ENCODE data around the gene COG2. TPM values are rescaled to one million over a fixed set of nuclear protein-coding genes. Genes with fewer than 3 reads are reported as not detected.

The COG2 gene
- total and polyA plus RNA-seq, 2 of the 13 experiments (the other 11 are each of a cell fraction or from before 2014, with no cell fraction given) = 16.8 to 36.3 TPM

DNA sequence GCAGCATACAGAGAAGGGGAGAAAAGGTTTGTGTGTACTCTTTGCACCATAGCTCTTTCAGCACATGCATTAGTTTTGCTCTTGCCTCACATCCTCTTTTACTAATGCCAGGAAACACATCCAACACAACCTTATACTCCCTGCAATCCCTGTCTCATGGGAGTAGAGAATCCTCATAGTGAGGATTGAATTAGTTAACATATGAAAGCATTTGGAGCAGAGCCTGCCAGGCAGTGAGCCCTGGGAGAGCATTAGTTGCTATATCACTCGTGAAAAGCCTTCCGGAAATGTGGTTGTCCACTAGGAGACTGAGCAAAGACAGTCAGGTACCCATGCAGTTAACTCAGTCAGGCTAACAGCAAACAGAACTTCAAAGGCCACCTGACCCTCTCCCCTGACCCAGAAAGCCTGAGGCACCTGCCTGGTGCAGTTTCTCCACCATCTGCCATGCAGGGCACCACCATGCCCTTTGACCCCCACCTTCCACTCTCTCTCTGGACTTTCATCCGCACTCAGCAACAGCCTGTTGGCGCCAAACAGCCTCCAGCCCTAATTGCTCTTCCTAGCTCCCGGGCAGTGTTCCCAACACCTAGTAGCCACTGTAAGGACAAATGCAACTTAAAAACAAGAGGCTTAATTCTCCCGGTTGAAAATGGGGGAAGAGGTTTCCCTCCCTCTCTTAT is 86.6 kb downstream of the COG2 start (continued):
- TF ChIP-seq ZNF746 (CRISPR knock-in tag; IDR thresholded peaks at IDR 0.05) = peak; percentile 82; the same call in 1 of the 2 replicates
- TF ChIP-seq ZNF235 (CRISPR knock-in tag; IDR thresholded peaks at IDR 0.05; ENCODE audit: borderline replicate concordance) = no peak
- no peak for TF ChIP-seq ZNF850 (CRISPR knock-in tag; conservative IDR thresholded peaks at IDR 0.05)
- peak; percentile 15; the same call in 1 of the 2 replicates for TF ChIP-seq ZNF121 (CRISPR knock-in tag; IDR thresholded peaks at IDR 0.05)
- no peak for TF ChIP-seq U2AF2 (IDR thresholded peaks at IDR 0.05; ENCODE audit: low read depth, low read length)
- no peak for TF ChIP-seq PAF1 (CRISPR knock-in tag; IDR thresholded peaks at IDR 0.05)
- peak; percentile 98 for TF ChIP-seq RXRA (CRISPR knock-in tag; IDR thresholded peaks at IDR 0.05)
- no peak; the same call in 1 of the 2 replicates for TF ChIP-seq DR1 (CRISPR knock-in tag; IDR thresholded peaks at IDR 0.05)
- TF ChIP-seq ZNF788 (CRISPR knock-in tag; IDR thresholded peaks at IDR 0.05; ENCODE audit: borderline replicate concordance) = peak; percentile 94
- TF ChIP-seq BHLHE40 (IDR thresholded peaks at IDR 0.05; ENCODE audit: low read length) = peak; percentile 90
- TF ChIP-seq IKZF5 (CRISPR knock-in tag; IDR thresholded peaks at IDR 0.05) = peak; percentile 98
- TF ChIP-seq ZZZ3 (CRISPR knock-in tag; IDR thresholded peaks at IDR 0.05; ENCODE audit: borderline replicate concordance) = 0 out of 2 replicates have a peak, but pooled peaks have one; percentile 54
- peak; percentile 66; the same call in 1 of the 3 replicates for TF ChIP-seq MXI1 (IDR thresholded peaks at IDR 0.05; ENCODE audit: borderline replicate concordance, low read depth, low read length)
- peak; percentile 93 for TF ChIP-seq MAX (IDR thresholded peaks at IDR 0.05)
- TF ChIP-seq ISX (CRISPR knock-in tag; conservative IDR thresholded peaks at IDR 0.05) = no peak
- TF ChIP-seq, protein P1, sequence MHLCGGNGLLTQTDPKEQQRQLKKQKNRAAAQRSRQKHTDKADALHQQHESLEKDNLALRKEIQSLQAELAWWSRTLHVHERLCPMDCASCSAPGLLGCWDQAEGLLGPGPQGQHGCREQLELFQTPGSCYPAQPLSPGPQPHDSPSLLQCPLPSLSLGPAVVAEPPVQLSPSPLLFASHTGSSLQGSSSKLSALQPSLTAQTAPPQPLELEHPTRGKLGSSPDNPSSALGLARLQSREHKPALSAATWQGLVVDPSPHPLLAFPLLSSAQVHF (CRISPR knock-in tag; IDR thresholded peaks at IDR 0.05) = no peak
- TF ChIP-seq ZNF253 (CRISPR knock-in tag; IDR thresholded peaks at IDR 0.05; ENCODE audit: borderline replicate concordance) = no peak
- no peak for TF ChIP-seq SYNCRIP (IDR thresholded peaks at IDR 0.05; ENCODE audit: insufficient read depth, low read depth, low read length)
- no peak for TF ChIP-seq ARNT (IDR thresholded peaks at IDR 0.05)
- TF ChIP-seq, protein P2, sequence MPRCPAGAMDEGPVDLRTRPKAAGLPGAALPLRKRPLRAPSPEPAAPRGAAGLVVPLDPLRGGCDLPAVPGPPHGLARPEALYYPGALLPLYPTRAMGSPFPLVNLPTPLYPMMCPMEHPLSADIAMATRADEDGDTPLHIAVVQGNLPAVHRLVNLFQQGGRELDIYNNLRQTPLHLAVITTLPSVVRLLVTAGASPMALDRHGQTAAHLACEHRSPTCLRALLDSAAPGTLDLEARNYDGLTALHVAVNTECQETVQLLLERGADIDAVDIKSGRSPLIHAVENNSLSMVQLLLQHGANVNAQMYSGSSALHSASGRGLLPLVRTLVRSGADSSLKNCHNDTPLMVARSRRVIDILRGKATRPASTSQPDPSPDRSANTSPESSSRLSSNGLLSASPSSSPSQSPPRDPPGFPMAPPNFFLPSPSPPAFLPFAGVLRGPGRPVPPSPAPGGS (CRISPR knock-in tag; IDR thresholded peaks at IDR 0.05) = peak; percentile 61; the same call in 1 of the 2 replicates
- TF ChIP-seq TBX3 (IDR thresholded peaks at IDR 0.05; ENCODE audit: borderline replicate concordance) = peak; percentile 82; the same call in 1 of the 2 replicates
- no peak for TF ChIP-seq ATF3 (CRISPR knock-in tag; IDR thresholded peaks at IDR 0.05)
- TF ChIP-seq MAF1 (CRISPR knock-in tag; IDR thresholded peaks at IDR 0.05; ENCODE audit: borderline replicate concordance) = no peak; the same call in 1 of the 2 replicates
- peak; percentile 22 for TF ChIP-seq ZNF883 (CRISPR knock-in tag; IDR thresholded peaks at IDR 0.05; ENCODE audit: not compliant biosample characterization)
- no peak; the same call in 1 of the 2 replicates for TF ChIP-seq SSRP1 (CRISPR knock-in tag; IDR thresholded peaks at IDR 0.05)
- TF ChIP-seq ZNF552 (CRISPR knock-in tag; IDR thresholded peaks at IDR 0.05; ENCODE audit: borderline replicate concordance) = peak; percentile 78; the same call in 1 of the 2 replicates
